GM20000 (cell line): ENCODE data around the gene MATCAP1.

ENCODE experiments used
- DNase-seq: peaks from one replicate; pipeline ENCODE4 v3.0.0; 2012; ENCODE audit warnings: low spot score
- TF ChIP-seq, protein P1 (sequence below): IDR thresholded peaks from 2 replicates; pipeline ENCODE4 v1.5.1; 2012; ENCODE audit warnings: mild to moderate bottlenecking, control low read depth; ENCODE audit errors: extremely low read depth, missing control alignments

The MATCAP1 gene

DNA sequence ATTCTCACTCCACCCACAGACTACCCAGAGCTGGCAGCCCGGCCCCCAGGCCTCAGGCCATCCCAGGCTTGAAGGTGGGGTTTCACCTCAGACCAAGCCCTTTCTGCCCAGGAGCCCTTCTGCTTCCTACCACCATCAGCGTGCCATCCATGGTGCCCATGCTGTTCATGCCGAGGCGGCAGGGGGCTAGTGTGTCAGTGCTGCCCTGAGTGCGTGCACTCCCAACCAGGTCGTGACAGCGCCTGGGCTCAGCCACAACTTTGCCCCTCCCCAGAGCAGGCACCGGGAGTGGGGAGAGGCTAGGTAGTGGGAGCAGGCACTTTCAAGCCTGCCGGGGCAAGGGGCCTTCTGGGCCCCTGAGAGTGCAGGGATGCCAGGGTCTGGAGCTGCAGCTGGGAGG lies 41.4 kb downstream of the MATCAP1 start:
- TF ChIP-seq, protein P1, sequence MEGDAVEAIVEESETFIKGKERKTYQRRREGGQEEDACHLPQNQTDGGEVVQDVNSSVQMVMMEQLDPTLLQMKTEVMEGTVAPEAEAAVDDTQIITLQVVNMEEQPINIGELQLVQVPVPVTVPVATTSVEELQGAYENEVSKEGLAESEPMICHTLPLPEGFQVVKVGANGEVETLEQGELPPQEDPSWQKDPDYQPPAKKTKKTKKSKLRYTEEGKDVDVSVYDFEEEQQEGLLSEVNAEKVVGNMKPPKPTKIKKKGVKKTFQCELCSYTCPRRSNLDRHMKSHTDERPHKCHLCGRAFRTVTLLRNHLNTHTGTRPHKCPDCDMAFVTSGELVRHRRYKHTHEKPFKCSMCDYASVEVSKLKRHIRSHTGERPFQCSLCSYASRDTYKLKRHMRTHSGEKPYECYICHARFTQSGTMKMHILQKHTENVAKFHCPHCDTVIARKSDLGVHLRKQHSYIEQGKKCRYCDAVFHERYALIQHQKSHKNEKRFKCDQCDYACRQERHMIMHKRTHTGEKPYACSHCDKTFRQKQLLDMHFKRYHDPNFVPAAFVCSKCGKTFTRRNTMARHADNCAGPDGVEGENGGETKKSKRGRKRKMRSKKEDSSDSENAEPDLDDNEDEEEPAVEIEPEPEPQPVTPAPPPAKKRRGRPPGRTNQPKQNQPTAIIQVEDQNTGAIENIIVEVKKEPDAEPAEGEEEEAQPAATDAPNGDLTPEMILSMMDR: no peak
- DNase-seq: no peak

DNA sequence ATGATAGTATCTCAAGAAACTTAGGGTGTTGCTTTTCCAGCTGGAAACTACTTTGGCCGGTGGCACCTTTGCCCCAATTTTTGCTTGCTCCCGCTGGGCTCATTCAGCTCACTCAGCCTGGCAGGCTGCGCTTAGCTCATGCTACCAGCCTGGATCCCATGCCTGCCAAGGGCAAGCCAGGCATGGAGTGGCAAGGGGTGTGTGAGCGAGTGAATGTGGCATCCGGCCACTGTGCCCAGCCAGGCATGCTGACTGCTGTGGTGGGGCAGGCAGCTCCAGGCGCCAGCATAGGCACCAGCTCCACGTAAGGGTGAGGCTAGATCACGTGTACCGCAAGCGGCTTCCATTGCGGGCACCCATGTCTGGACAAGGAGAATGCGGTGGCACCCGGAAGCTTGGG lies 42.4 kb downstream of the MATCAP1 start:
- DNase-seq: no peak
- TF ChIP-seq, protein P1: no peak

GRCh38 chr16:67137605-67138004 lies 46.2 kb downstream of the MATCAP1 start:
- DNase-seq: no peak
- TF ChIP-seq, protein P1: no peak

- DNase-seq: no peak
These were observed 54.3 kb downstream of the MATCAP1 start for GRCh38 chr16:67129422-67129821.

GRCh38 chr16:67128887-67129286 lies 54.9 kb downstream of the MATCAP1 start:
- TF ChIP-seq, protein P1: no peak
- no peak for DNase-seq

More at GRCh38 chr16:67129422-67129821, 54.3 kb downstream of the MATCAP1 start:
- TF ChIP-seq, protein P1: no peak

GRCh38 chr16:67128417-67128816 lies 55.3 kb downstream of the MATCAP1 start:
- no peak for DNase-seq
- TF ChIP-seq, protein P1: no peak
